ENCODE measurements around the gene GPANK1.

Gene GPANK1

DNA sequence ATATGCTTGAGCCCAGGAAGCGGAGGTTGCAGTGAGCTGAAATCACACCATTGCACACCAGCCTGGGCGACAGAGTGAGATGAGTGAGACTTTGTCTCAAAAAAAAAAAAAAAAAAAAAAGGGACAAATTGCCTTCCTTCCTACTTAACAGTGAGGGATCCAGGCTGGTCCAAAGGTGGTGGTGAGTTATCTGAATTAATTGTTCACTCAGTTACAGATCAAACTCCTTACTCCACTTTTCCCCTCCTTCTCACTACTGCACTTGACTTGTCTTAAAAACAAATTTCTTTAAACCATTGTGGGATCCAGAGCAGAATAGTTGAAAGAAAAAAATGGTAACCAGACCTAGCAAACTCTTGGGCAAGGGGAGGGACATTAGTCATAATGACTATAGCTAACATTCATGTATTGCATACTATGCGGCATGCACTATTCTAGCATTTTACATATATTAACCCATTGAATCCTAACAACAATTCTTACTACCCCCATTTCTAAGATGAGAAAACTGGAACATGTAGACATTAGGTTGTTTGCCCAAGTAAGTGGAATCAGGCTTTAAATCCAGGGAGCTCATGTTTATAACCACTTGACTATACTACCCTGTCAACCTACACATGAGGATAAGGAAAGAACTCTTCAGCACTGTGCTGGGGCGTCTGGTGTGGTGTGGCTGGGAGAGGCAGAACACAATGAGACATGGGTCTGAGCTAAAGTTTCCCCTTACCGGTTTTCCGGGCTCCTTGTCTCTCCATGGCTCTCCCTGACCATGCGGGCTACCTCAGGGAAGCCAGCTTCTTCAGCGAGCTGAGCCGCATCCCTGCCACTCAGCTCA, 1.5 kb downstream of the GPANK1 start:
- TF ChIP-seq, protein P1, sequence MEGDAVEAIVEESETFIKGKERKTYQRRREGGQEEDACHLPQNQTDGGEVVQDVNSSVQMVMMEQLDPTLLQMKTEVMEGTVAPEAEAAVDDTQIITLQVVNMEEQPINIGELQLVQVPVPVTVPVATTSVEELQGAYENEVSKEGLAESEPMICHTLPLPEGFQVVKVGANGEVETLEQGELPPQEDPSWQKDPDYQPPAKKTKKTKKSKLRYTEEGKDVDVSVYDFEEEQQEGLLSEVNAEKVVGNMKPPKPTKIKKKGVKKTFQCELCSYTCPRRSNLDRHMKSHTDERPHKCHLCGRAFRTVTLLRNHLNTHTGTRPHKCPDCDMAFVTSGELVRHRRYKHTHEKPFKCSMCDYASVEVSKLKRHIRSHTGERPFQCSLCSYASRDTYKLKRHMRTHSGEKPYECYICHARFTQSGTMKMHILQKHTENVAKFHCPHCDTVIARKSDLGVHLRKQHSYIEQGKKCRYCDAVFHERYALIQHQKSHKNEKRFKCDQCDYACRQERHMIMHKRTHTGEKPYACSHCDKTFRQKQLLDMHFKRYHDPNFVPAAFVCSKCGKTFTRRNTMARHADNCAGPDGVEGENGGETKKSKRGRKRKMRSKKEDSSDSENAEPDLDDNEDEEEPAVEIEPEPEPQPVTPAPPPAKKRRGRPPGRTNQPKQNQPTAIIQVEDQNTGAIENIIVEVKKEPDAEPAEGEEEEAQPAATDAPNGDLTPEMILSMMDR (IDR thresholded peaks at IDR 0.05; ENCODE audit: low read depth, low read length, missing control alignments): no peak
- no peak for DNase-seq (ENCODE audit: extremely low read depth, low read depth)
- peak overlapping the region; percentile 97 for H3K4me3 ChIP-seq (replicated peaks; ENCODE audit: low read depth, low read length)

DNA sequence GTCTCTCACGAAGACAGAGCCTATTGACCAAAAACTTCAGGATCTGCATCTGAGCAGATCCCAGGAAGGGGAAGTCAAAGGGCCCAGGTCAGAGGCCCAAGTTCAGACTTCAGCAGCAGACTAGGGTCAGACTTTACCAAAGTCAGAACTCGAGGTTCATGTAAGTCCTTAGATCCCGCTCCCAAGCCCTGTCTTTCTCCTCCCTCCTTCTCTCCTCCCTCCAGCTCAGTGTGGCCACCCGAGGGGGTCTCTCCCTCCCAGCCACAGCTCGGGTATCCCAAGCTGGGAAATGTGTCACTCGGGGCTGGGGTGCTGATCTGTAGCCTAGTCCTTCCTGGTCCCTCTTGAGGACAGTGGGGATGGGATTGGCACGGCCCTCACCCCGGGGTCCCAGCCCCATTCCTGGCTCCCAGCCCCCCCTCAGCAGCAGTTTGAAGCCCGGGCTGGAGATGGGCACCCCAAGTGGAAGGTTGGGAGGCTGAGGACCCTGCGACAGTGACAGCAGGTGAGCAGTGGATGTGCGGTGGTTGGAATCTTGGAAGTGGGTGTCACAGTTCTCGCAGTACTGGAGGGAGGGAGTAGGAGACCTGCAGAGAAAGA, 2.6 kb downstream of the GPANK1 start:
- DNase-seq (ENCODE audit: extremely low read depth, low read depth): no peak
- H3K4me3 ChIP-seq (replicated peaks; ENCODE audit: low read depth, low read length): peak overlapping the region; percentile 97; the same call in 1 of the 2 replicates
- TF ChIP-seq, protein P1 (IDR thresholded peaks at IDR 0.05; ENCODE audit: low read depth, low read length, missing control alignments): no peak

DNA sequence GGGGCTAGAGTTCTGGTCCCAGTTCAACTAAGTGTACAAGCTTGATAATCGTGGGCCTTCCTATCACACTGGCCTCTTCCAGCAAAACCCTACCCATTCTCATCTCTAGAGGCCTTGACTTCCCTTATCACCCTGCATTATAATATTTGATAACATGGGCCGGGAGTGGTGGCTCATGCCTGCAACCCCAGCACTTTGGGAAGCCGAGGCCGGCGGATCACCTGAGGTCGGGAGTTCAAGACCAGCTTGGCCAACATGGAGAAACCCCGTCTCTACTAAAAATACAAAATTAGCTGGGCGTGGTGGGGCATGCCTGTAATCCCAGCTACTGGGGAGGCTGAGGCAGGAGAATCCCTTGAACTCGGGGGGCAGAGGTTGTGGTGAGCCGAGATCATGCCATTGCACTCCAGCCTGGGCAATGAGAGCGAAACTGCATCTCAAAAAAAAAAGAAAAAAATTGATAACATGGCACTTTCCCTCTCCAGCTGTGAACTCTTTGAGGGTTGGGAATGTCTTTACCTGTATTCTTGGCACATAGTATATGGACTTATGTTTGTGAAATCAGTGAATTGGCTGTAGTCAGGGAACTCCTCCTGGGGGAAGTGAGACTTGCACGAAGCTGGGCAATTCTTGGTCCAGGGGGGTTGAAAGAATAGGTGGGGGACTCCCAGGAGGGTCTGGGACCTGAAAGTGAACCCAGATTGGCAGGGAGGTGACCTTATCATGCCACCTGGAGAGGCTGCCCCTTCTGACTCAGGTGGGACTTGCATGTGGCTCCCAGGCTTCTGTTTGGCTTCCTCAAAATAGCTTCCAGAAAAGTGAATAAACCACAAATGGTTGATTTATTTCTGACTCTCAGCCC, 3.3 kb downstream of the GPANK1 start:
- no peak for DNase-seq (ENCODE audit: extremely low read depth, low read depth)
- peak overlapping the region; percentile 71 for H3K4me3 ChIP-seq (replicated peaks; ENCODE audit: low read depth, low read length)
- TF ChIP-seq, protein P1 (IDR thresholded peaks at IDR 0.05; ENCODE audit: low read depth, low read length, missing control alignments): no peak

DNA sequence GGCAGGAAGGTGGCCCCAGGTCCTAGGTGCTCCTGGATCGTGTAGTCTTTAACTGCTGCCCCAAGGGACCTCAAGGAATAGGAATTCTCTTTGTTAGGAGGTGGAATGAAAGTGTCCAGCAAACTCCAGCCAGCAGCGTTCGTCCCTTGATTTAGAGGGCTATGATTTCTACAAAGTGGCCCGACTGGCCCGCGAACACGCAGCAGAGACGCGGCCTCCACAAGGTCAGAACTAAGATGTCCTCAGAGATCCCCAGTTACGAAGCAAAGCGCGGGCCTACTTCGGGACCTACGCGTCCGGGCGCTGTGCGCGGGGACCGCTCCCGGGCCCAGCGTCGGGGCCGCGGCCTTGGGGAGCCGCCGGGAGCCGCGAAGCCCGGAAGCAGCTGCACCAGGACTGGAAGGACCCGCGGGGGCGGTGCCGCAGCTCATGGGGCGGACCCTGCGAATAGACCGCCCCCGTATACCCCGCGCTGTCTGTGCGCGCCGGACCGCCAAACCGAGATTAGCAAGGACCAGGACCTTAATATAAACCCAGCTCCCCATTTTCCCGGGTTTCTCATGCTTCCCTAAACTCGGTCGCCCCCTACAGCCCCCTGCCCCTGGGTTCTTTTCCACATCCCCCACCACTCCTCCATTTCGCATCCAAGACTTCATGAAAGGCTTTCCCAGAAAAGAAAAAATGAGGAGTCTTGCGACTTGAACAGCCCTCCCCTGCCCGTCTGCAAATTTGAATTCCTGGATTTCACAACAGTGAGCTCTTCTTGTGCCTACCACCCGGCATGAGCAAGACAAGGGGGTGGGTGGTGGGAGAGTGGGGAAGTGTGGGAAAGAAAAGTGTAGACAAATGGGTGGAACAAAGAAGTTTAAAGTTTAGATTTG, 4.2 kb downstream of the GPANK1 start, which contains the start of gene C6orf47:
TSS of gene C6orf47 (minus strand) at position 398 of the 881 bp plus-strand sequence. CDS start 831 bp downstream, outside the sequence.
- DNase-seq (ENCODE audit: extremely low read depth, low read depth): no peak
- peak within 1 kb of the TSS; percentile 71 for H3K4me3 ChIP-seq (replicated peaks; ENCODE audit: low read depth, low read length)
- TF ChIP-seq, protein P1 (IDR thresholded peaks at IDR 0.05; ENCODE audit: low read depth, low read length, missing control alignments): no peak

DNA sequence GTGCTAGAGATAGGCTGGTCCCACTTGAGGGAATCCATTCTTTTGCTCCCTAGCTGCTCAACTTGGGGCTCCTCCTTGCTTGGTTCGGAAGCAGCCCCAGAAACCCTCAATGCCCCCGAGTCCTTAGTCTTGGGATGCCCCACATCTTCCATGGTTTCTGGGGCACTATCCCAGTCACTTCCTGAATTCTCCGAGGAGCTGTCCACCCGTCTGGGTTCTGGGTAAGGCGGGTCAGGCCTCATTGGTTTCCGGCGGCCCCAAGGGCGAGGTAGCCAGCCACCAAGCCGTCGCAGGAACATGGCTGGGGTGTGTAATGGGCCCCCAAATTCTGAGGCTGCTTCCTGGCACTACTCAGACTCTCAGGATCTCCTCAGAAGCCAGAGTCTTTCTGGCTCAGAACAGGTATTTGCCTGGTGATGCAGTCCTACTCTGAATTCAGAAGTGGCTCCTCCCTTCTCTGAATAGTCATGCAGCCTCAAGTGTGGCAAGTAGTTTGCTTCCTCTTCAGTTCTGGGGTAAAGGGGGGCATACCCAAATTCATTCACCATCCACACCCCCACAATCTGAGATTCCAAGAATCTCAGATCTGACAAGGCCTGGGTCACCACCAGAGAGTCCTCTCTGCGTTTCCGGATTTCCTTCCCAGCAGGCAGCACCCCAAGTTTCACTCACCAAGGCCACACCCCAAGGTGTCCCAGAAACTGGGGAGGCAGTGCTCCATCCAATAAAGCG, 5.0 kb downstream of the GPANK1 start:
- peak overlapping the region; percentile 71 for H3K4me3 ChIP-seq (replicated peaks; ENCODE audit: low read depth, low read length)
- TF ChIP-seq, protein P1 (IDR thresholded peaks at IDR 0.05; ENCODE audit: low read depth, low read length, missing control alignments): no peak
- DNase-seq (ENCODE audit: extremely low read depth, low read depth): no peak

Data from HFF-Myc (cell line).